Measurements from ENCODE around the gene SERINC5. TPM values are rescaled to one million over a fixed set of nuclear protein-coding genes. Genes with fewer than 3 reads are reported as not detected.

The SERINC5 gene
- total RNA-seq, 1 experiment from 2014 or later, result 70.6 TPM

- H3K27me3 ChIP-seq (ENCODE audit: control insufficient read depth, insufficient read depth, low read length), result no peaks in the 10 kb centered on the region
- in situ Hi-C loops (cut with HindIII; ENCODE audit: low pct_unique_long_range_greater_than_20kb, low sequenced_read_pairs) (no loop called here), intact Hi-C loops (cut with micrococcal nuclease; ENCODE audit: unreplicated experiment) (no loop called here)
- H3K27ac ChIP-seq (ENCODE audit: low read length), result no peak overlapping the region
- H3K36me3 ChIP-seq (ENCODE audit: control insufficient read depth, insufficient read depth, low read length), result no peaks in the 10 kb centered on the region
- no TSS peak for BruUV-seq (replicated peaks)
- ChIA-PET CTCF (no interaction called here), POLR2A (no interaction called here)
- no peak for ATAC-seq
- H3K9me3 ChIP-seq (ENCODE audit: control insufficient read depth, insufficient read depth, low read depth, low read length), result no peaks in the 10 kb centered on the region
- TF ChIP-seq POLR2AphosphoS5 (IDR thresholded peaks at IDR 0.05; ENCODE audit: low read depth, low read length) (no peak), CTCF (IDR thresholded peaks at IDR 0.05) (no peak), SIN3A (IDR thresholded peaks at IDR 0.05; ENCODE audit: borderline replicate concordance, insufficient read depth, low read depth, low read length) (no peak), TCF7L2 (IDR thresholded peaks at IDR 0.05; ENCODE audit: low read depth, low read length) (no peak), REST (IDR thresholded peaks at IDR 0.05; ENCODE audit: insufficient read depth in 1 of 2, low read depth in 2 of 2, low read length in 1 of 2) (no peak)
- DNase-seq (ENCODE audit: low read depth, low spot score), result no peak
- H3K4me1 ChIP-seq (ENCODE audit: control insufficient read depth, insufficient read depth, low read length), result no peaks in the 10 kb centered on the region
- H3K4me3 ChIP-seq (ENCODE audit: low read depth in 2 of 2, low read length in 2 of 2), result no peak overlapping the region
Measured at GRCh38 chr5:80165452-80165851, 90.4 kb downstream of the SERINC5 start.

GRCh38 chr5:80161165-80161564 is 94.7 kb downstream of the SERINC5 start:
- intact Hi-C loops (cut with micrococcal nuclease; ENCODE audit: unreplicated experiment), result no loop called here
- no peak overlapping the region for H3K27ac ChIP-seq (ENCODE audit: low read length)
- no peaks in the 10 kb centered on the region for H3K9me3 ChIP-seq (ENCODE audit: control insufficient read depth, insufficient read depth, low read depth, low read length)
- no peaks in the 10 kb centered on the region for H3K36me3 ChIP-seq (ENCODE audit: control insufficient read depth, insufficient read depth, low read length)
- DNase-seq (ENCODE audit: low read depth, low spot score), result no peak
- TF ChIP-seq POLR2AphosphoS5 (IDR thresholded peaks at IDR 0.05; ENCODE audit: low read depth, low read length) (no peak), TCF7L2 (IDR thresholded peaks at IDR 0.05; ENCODE audit: low read depth, low read length) (no peak), CTCF (IDR thresholded peaks at IDR 0.05) (no peak), SIN3A (IDR thresholded peaks at IDR 0.05; ENCODE audit: borderline replicate concordance, insufficient read depth, low read depth, low read length) (no peak), REST (IDR thresholded peaks at IDR 0.05; ENCODE audit: insufficient read depth in 1 of 2, low read depth in 2 of 2, low read length in 1 of 2) (no peak)
- no peaks in the 10 kb centered on the region for H3K27me3 ChIP-seq (ENCODE audit: control insufficient read depth, insufficient read depth, low read length)
- ChIA-PET POLR2A (no interaction called here), CTCF (no interaction called here)
- BruUV-seq (replicated peaks), result no TSS peak
- H3K4me3 ChIP-seq (ENCODE audit: low read depth in 2 of 2, low read length in 2 of 2), result no peak overlapping the region
- no peaks in the 10 kb centered on the region for H3K4me1 ChIP-seq (ENCODE audit: control insufficient read depth, insufficient read depth, low read length)
- ATAC-seq, result no peak
- in situ Hi-C loops (cut with HindIII; ENCODE audit: low pct_unique_long_range_greater_than_20kb, low sequenced_read_pairs), result no loop called here

Data from Panc1 (cell line).